Loucy (cell line): ENCODE data around the gene TMEM247.

Source experiments
- EZH2phosphoT487 ChIP-seq: fragments of 200-600 bp; IDR thresholded peaks from 2 replicates; pipeline ENCODE4 v1.6.1; 2018; ENCODE audit warnings: antibody characterized with exemption, mild to moderate bottlenecking, moderate library complexity, borderline replicate concordance
- TF ChIP-seq, protein P1 (sequence below): fragments of 200-600 bp; sonication (generic); conservative IDR thresholded peaks from 2 replicates; pipeline ENCODE4 v1.5.1; 2014; ENCODE audit warnings: mild to moderate bottlenecking, antibody characterized with exemption, low read length

GRCh38 chr2:46502291-46502885, 23.0 kb downstream of the TMEM247 start:
- TF ChIP-seq, protein P1, sequence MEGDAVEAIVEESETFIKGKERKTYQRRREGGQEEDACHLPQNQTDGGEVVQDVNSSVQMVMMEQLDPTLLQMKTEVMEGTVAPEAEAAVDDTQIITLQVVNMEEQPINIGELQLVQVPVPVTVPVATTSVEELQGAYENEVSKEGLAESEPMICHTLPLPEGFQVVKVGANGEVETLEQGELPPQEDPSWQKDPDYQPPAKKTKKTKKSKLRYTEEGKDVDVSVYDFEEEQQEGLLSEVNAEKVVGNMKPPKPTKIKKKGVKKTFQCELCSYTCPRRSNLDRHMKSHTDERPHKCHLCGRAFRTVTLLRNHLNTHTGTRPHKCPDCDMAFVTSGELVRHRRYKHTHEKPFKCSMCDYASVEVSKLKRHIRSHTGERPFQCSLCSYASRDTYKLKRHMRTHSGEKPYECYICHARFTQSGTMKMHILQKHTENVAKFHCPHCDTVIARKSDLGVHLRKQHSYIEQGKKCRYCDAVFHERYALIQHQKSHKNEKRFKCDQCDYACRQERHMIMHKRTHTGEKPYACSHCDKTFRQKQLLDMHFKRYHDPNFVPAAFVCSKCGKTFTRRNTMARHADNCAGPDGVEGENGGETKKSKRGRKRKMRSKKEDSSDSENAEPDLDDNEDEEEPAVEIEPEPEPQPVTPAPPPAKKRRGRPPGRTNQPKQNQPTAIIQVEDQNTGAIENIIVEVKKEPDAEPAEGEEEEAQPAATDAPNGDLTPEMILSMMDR: no peak
- TF ChIP-seq EZH2phosphoT487: no peak
